OCI-LY1 (cell line): Measurements from ENCODE around the gene LBHD2.

Experiments
- H2AFZ ChIP-seq: fragments of 200-600 bp; sonication (generic), shearing (Covaris generic); 2 replicates; pipeline ENCODE4 v1.6.0; 2014; ENCODE audit warnings: antibody characterized with exemption, mild to moderate bottlenecking, low read length
- H3F3A ChIP-seq: fragments of 200-600 bp; sonication (generic), shearing (Covaris generic); 2 replicates; pipeline ENCODE4 v1.6.0; 2014; ENCODE audit warnings: mild to moderate bottlenecking, antibody characterized with exemption, low read length, moderate library complexity; ENCODE audit not compliant: insufficient read depth
- H3K27ac ChIP-seq: fragments of 200-600 bp; sonication (generic); 2 replicates; pipeline ENCODE4 v1.5.1; 2014; ENCODE audit warnings: low read length, mixed run types, mild to moderate bottlenecking, low read depth; ENCODE audit not compliant: poor library complexity, severe bottlenecking
- H3K27me3 ChIP-seq: fragments of 200-600 bp; sonication (generic); 2 replicates; pipeline ENCODE4 v1.6.0; 2014; ENCODE audit warnings: antibody characterized with exemption, mild to moderate bottlenecking, low read length, moderate library complexity; ENCODE audit not compliant: insufficient read depth
- H3K36me3 ChIP-seq: fragments of 200-600 bp; sonication (generic); 2 replicates; pipeline ENCODE4 v1.6.1; 2014; ENCODE audit warnings: mild to moderate bottlenecking, antibody characterized with exemption, low read length, moderate library complexity, mixed read lengths; ENCODE audit not compliant: insufficient read depth
- H3K4me1 ChIP-seq: fragments of 200-600 bp; sonication (generic); 2 replicates; pipeline ENCODE4 v1.5.1; 2014; ENCODE audit warnings: mild to moderate bottlenecking, low read length, moderate library complexity; ENCODE audit not compliant: insufficient read depth, severe bottlenecking
- H3K4me2 ChIP-seq: fragments of 200-600 bp; sonication (generic), shearing (Covaris generic); 2 replicates; pipeline ENCODE4 v1.6.1; 2014; ENCODE audit warnings: low read length
- H3K4me3 ChIP-seq: fragments of 200-600 bp; sonication (generic); 2 replicates; pipeline ENCODE4 v1.5.1; 2014; ENCODE audit warnings: low read length, low read depth, mild to moderate bottlenecking, mixed read lengths; ENCODE audit not compliant: poor library complexity, severe bottlenecking
- H3K79me2 ChIP-seq: fragments of 200-600 bp; shearing (Covaris generic); 2 replicates; pipeline ENCODE4 v1.6.1; 2016; ENCODE audit warnings: mixed run types, low read length, mixed read lengths; ENCODE audit not compliant: insufficient read depth
- H3K9ac ChIP-seq: fragments of 200-600 bp; sonication (generic), shearing (Covaris generic); 2 replicates; pipeline ENCODE4 v1.6.1; 2014; ENCODE audit warnings: mild to moderate bottlenecking, low read length, mixed read lengths
- H3K9me2 ChIP-seq: fragments of 200-600 bp; sonication (generic), shearing (Covaris generic); 2 replicates; pipeline ENCODE4 v1.6.1; 2014; ENCODE audit warnings: low read depth, mild to moderate bottlenecking, low read length, mixed read lengths
- H3K9me3 ChIP-seq: fragments of 200-600 bp; shearing (Covaris generic); 2 replicates; pipeline ENCODE4 v1.6.1; 2014; ENCODE audit warnings: low read length, mixed read lengths
- H4K20me1 ChIP-seq: fragments of 200-600 bp; sonication (generic), shearing (Covaris generic); 2 replicates; pipeline ENCODE4 v1.6.0; 2016; ENCODE audit warnings: mild to moderate bottlenecking, low read length; ENCODE audit not compliant: insufficient read depth
- CTCF ChIP-seq: fragments of 200-600 bp; sonication (generic), shearing (Covaris generic); IDR thresholded peaks from 2 replicates; pipeline ENCODE4 v1.5.1; 2017; ENCODE audit warnings: mild to moderate bottlenecking, antibody characterized with exemption, low read length, moderate library complexity, mixed read lengths
- EZH2 ChIP-seq: fragments of 200-600 bp; sonication (generic), shearing (Covaris generic); IDR thresholded peaks from 2 replicates; pipeline ENCODE4 v1.8.0; 2017; ENCODE audit warnings: borderline replicate concordance, mixed run types, mild to moderate bottlenecking, antibody characterized with exemption, low read length, moderate library complexity, mixed read lengths

Gene LBHD2

GRCh38 chr14:103134919-103135318, 50.9 kb downstream of the LBHD2 start:
- TF ChIP-seq EZH2 (no peak), CTCF (no peak)
- Histone ChIP-seq H3K9me2 (no peaks in the 10 kb centered on the region), H3K36me3 (no peaks in the 10 kb centered on the region), H3K27me3 (peaks cover 9% of the 10 kb centered on the region; the same call in 1 of the 2 replicates), H3K27ac (no peak overlapping the region), H3K4me2 (no peak overlapping the region), H4K20me1 (no peaks in the 10 kb centered on the region), H3K79me2 (no peaks in the 10 kb centered on the region), H3F3A (no peaks in the 10 kb centered on the region), H3K9me3 (no peaks in the 10 kb centered on the region), H2AFZ (no peak overlapping the region), H3K4me3 (no peak overlapping the region), H3K9ac (no peak overlapping the region), H3K4me1 (peaks cover 4% of the 10 kb centered on the region)

GRCh38 chr14:103135333-103136260, 51.6 kb downstream of the LBHD2 start:
- no peak overlapping the region for H3K4me3 ChIP-seq
- H3F3A ChIP-seq: no peaks in the 10 kb centered on the region
- H3K4me2 ChIP-seq: no peak overlapping the region
- no peak overlapping the region for H2AFZ ChIP-seq
- no peaks in the 10 kb centered on the region for H3K79me2 ChIP-seq
- H4K20me1 ChIP-seq: no peaks in the 10 kb centered on the region
- no peaks in the 10 kb centered on the region for H3K9me3 ChIP-seq
- H3K9ac ChIP-seq: no peak overlapping the region
- no peaks in the 10 kb centered on the region for H3K36me3 ChIP-seq
- H3K9me2 ChIP-seq: no peaks in the 10 kb centered on the region
- no peak overlapping the region for H3K27ac ChIP-seq
- no peak for TF ChIP-seq CTCF
- TF ChIP-seq EZH2: no peak
- peaks cover 9% of the 10 kb centered on the region; the same call in 1 of the 2 replicates for H3K27me3 ChIP-seq
- peaks cover 11% of the 10 kb centered on the region for H3K4me1 ChIP-seq

- Histone ChIP-seq H3K9me3 (no peaks in the 10 kb centered on the region), H2AFZ (no peak overlapping the region), H3K9me2 (no peaks in the 10 kb centered on the region), H3K27ac (no peak overlapping the region), H3K4me2 (no peak overlapping the region), H3K4me3 (no peak overlapping the region), H3K27me3 (peaks cover 9% of the 10 kb centered on the region; the same call in 1 of the 2 replicates), H3F3A (no peaks in the 10 kb centered on the region), H3K36me3 (no peaks in the 10 kb centered on the region), H4K20me1 (no peaks in the 10 kb centered on the region), H3K4me1 (peaks cover 22% of the 10 kb centered on the region), H3K79me2 (no peaks in the 10 kb centered on the region), H3K9ac (no peak overlapping the region)
- TF ChIP-seq EZH2 (no peak), CTCF (no peak)
Observed at GRCh38 chr14:103136388-103137271, 52.6 kb downstream of the LBHD2 start.
